Body of pancreas (tissue), 4 donors: ENCODE results near the gene NFIA.

ENCODE experiments used
- POLR2A ChIP-seq, 3 donors: fragments of 450-650 bp; IDR thresholded peaks; one replicate each; pipeline ENCODE4 v1.6.1; 2016; ENCODE audit warnings: antibody characterized with exemption in 3 of 3, mild to moderate bottlenecking in 2 of 3
- TF ChIP-seq, protein P1 (sequence below), 7 experiments: fragments of 450-650 bp in 4 of 7; fragments of 200-600 bp in 3 of 7; sonication (generic) in 3 of 7; IDR thresholded peaks; one replicate each; pipeline ENCODE4 v1.5.1; 2016 to 2019; ENCODE audit warnings: antibody characterized with exemption in 7 of 7

- TF ChIP-seq, protein P1, sequence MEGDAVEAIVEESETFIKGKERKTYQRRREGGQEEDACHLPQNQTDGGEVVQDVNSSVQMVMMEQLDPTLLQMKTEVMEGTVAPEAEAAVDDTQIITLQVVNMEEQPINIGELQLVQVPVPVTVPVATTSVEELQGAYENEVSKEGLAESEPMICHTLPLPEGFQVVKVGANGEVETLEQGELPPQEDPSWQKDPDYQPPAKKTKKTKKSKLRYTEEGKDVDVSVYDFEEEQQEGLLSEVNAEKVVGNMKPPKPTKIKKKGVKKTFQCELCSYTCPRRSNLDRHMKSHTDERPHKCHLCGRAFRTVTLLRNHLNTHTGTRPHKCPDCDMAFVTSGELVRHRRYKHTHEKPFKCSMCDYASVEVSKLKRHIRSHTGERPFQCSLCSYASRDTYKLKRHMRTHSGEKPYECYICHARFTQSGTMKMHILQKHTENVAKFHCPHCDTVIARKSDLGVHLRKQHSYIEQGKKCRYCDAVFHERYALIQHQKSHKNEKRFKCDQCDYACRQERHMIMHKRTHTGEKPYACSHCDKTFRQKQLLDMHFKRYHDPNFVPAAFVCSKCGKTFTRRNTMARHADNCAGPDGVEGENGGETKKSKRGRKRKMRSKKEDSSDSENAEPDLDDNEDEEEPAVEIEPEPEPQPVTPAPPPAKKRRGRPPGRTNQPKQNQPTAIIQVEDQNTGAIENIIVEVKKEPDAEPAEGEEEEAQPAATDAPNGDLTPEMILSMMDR (IDR thresholded peaks at IDR 0.05): no peak
- TF ChIP-seq POLR2A (IDR thresholded peaks at IDR 0.05): no peak
Observed at GRCh38 chr1:61079296-61079897, 3.0 kb upstream of the NFIA start.
